GM12878 (cell line): ENCODE measurements around the gene MAP1LC3A. TPM values are rescaled to one million over a fixed set of nuclear protein-coding genes. Genes with fewer than 3 reads are reported as not detected.
A peak's percentile ranks its signal among the peaks of the same experiment; 100 is the strongest.

ENCODE experiments used
- ATAC-seq: fragments of 200-7000 bp; cut with Tn5 transposase; 3 replicates; pipeline ENCODE4 v1.9.1; 2020; ENCODE audit warnings: mild to moderate bottlenecking, moderate library complexity
- BruUV-seq: library from RNA; stranded (reverse); fragments of 400-500 nt; replicated peaks from 2 replicates; lab custom pipeline; 2021; lab: Mats Ljungman, UMichigan
- CTCF ChIA-PET: fragments of 300-600 bp; sonication (Branson Sonifier 250); formaldehyde crosslinking; extraction: SDS; loops from one replicate; lab custom pipeline; 2021; ENCODE audit warnings: inconsistent platforms; lab: Yijun Ruan, JAX
- POLR2A ChIA-PET: fragments of 350-600 bp; formaldehyde crosslinking; extraction: SDS; loops from one replicate; lab custom pipeline; 2021; ENCODE audit warnings: inconsistent platforms; lab: Charles Lee
- RAD21 ChIA-PET: fragments of 300-600 bp; sonication (Branson Sonifier 250); formaldehyde crosslinking; loops from one replicate; lab custom pipeline; 2023; ENCODE audit warnings: antibody characterized with exemption; ENCODE audit not compliant: unreplicated experiment; lab: Charles Lee
- SMC1A ChIA-PET: fragments of 300-600 bp; sonication (Branson Sonifier 250); formaldehyde crosslinking; loops from one replicate; lab custom pipeline; 2023; ENCODE audit not compliant: unreplicated experiment, uncharacterized antibody; lab: Charles Lee
- DNase-seq: peaks from one replicate; pipeline ENCODE4 v3.0.0-alpha.2; 2011; ENCODE audit warnings: low read depth, low spot score
- FAIRE-seq: peaks from 3 replicates; lab custom pipeline; 2011; peaks lifted over from hg19 to GRCh38; lab: Jason Lieb, UNC
- H2AFZ ChIP-seq: 2 replicates; pipeline ENCODE4 v1.6.0; 2011; ENCODE audit warnings: low read depth, low read length, control low read depth; ENCODE audit not compliant: control insufficient read depth
- H3K27ac ChIP-seq: 2 replicates; pipeline ENCODE4 v1.5.1; 2011; ENCODE audit warnings: control low read depth; ENCODE audit not compliant: control insufficient read depth, insufficient read depth
- H3K27me3 ChIP-seq, 2 experiments: replicated peaks in 1 of 2; 2 replicates each; pipeline versions ENCODE4 v1.6.0 to v1.6.1; 2011; ENCODE audit warnings: low read length in 1 of 2; ENCODE audit not compliant: control insufficient read depth in 2 of 2, insufficient read depth in 2 of 2
- H3K36me3 ChIP-seq, 2 experiments: 2 replicates each; pipeline ENCODE4 v1.5.1; 2011; ENCODE audit warnings: low read length in 1 of 2; ENCODE audit not compliant: control insufficient read depth in 2 of 2, insufficient read depth in 2 of 2
- H3K4me1 ChIP-seq: 2 replicates; pipeline ENCODE4 v1.6.1; 2011; ENCODE audit warnings: mild to moderate bottlenecking, low read length, moderate library complexity, mixed read lengths; ENCODE audit not compliant: control insufficient read depth, insufficient read depth
- H3K4me2 ChIP-seq: 2 replicates; pipeline ENCODE4 v1.6.0; 2011; ENCODE audit warnings: control low read depth; ENCODE audit not compliant: control insufficient read depth, insufficient read depth
- H3K4me3 ChIP-seq: fragments of 200-600 bp; sonication (generic); 2 replicates; pipeline ENCODE4 v1.5.1; 2016
- H3K79me2 ChIP-seq: 2 replicates; pipeline ENCODE4 v1.6.0; 2011; ENCODE audit warnings: low read length; ENCODE audit not compliant: control insufficient read depth, insufficient read depth
- H3K9ac ChIP-seq: 2 replicates; pipeline ENCODE4 v1.8.0; 2011; ENCODE audit warnings: low read length, control low read depth, mixed read lengths; ENCODE audit not compliant: control insufficient read depth, insufficient read depth
- H3K9me3 ChIP-seq: replicated peaks from 3 replicates; pipeline ENCODE4 v1.5.1; 2011; ENCODE audit warnings: mild to moderate bottlenecking, low read length; ENCODE audit not compliant: control insufficient read depth, insufficient read depth
- H4K20me1 ChIP-seq: 2 replicates; pipeline ENCODE4 v1.6.0; 2011; ENCODE audit not compliant: control insufficient read depth, insufficient read depth
- ATF7 ChIP-seq: fragments of 450-650 bp; IDR thresholded peaks from 2 replicates; pipeline ENCODE4 v1.6.1; 2016; ENCODE audit warnings: low read depth, mild to moderate bottlenecking
- BACH1 ChIP-seq: fragments of 450-650 bp; IDR thresholded peaks from 2 replicates; pipeline ENCODE4 v1.6.1; 2017; ENCODE audit warnings: mild to moderate bottlenecking, borderline replicate concordance
- CBFB ChIP-seq: IDR thresholded peaks from 2 replicates; pipeline ENCODE4 v1.6.1; 2016; ENCODE audit warnings: antibody characterized with exemption, low read depth
- CEBPB ChIP-seq, 2 experiments: fragments of 150-350 bp in 1 of 2; IDR thresholded peaks; 2 replicates each; pipeline ENCODE4 v1.6.1; 2012 to 2014; ENCODE audit warnings: low read depth in 2 of 2, low read length in 2 of 2, borderline replicate concordance in 1 of 2, inconsistent platforms in 1 of 2
- CHD1 ChIP-seq: IDR thresholded peaks from 2 replicates; pipeline ENCODE4 v1.6.1; 2012; ENCODE audit warnings: low read depth, low read length, improper control_type of control experiment
- CREB1 ChIP-seq: IDR thresholded peaks from 2 replicates; pipeline ENCODE4 v1.6.1; 2012; ENCODE audit warnings: low read depth, mild to moderate bottlenecking, inconsistent platforms
- CTCF ChIP-seq, 3 experiments: IDR thresholded peaks in 2 of 3; conservative IDR thresholded peaks in 1 of 3; 2 replicates each; pipeline ENCODE4 v1.5.1; 2011; ENCODE audit warnings: low read depth in 3 of 3, low read length in 3 of 3, mild to moderate bottlenecking in 3 of 3, control low read depth in 2 of 3, moderate library complexity in 2 of 3, inconsistent platforms in 1 of 3, mixed read lengths in 1 of 3; ENCODE audit not compliant: control insufficient read depth in 2 of 3, insufficient read depth in 1 of 3; ENCODE audit errors: extremely low read depth in 1 of 3
- E2F8 ChIP-seq: fragments of 450-650 bp; IDR thresholded peaks from 2 replicates; pipeline ENCODE4 v1.6.1; 2018; ENCODE audit warnings: mild to moderate bottlenecking, low read depth, moderate library complexity; ENCODE audit not compliant: partially characterized antibody
- EGR1 ChIP-seq, 2 experiments: IDR thresholded peaks; 1 replicate in 1 of 2; 2 replicates in 1 of 2; pipeline ENCODE4 v1.6.1; 2011 to 2012; ENCODE audit warnings: low read depth in 2 of 2, low read length in 2 of 2, borderline replicate concordance in 1 of 2, mild to moderate bottlenecking in 1 of 2, moderate library complexity in 1 of 2
- IRF4 ChIP-seq: IDR thresholded peaks from 2 replicates; pipeline ENCODE4 v1.6.1; 2011; ENCODE audit warnings: low read depth, low read length
- MYB ChIP-seq: fragments of 150-350 bp; IDR thresholded peaks from 2 replicates; pipeline ENCODE4 v1.6.1; 2014; ENCODE audit warnings: mild to moderate bottlenecking, low read depth, low read length, borderline replicate concordance
- NFYB ChIP-seq: IDR thresholded peaks from 2 replicates; pipeline ENCODE4 v1.6.1; 2011; ENCODE audit warnings: low read depth, mild to moderate bottlenecking, low read length, improper control_type of control experiment, moderate library complexity; ENCODE audit not compliant: insufficient read depth
- POLR2A ChIP-seq: IDR thresholded peaks from 2 replicates; pipeline ENCODE4 v1.6.1; 2011; ENCODE audit warnings: low read depth, mild to moderate bottlenecking, low read length
- RAD21 ChIP-seq: IDR thresholded peaks from 2 replicates; pipeline ENCODE4 v1.6.1; 2011; ENCODE audit warnings: mild to moderate bottlenecking, low read depth, low read length, moderate library complexity; ENCODE audit not compliant: insufficient read depth
- RB1 ChIP-seq: fragments of 450-650 bp; formaldehyde crosslinking; IDR thresholded peaks from 2 replicates; pipeline ENCODE4 v1.6.1; 2017; ENCODE audit warnings: mild to moderate bottlenecking, borderline replicate concordance
- RBBP5 ChIP-seq: fragments of 200-600 bp; sonication (generic); conservative IDR thresholded peaks from 2 replicates; pipeline ENCODE4 v1.6.1; 2016
- RCOR1 ChIP-seq: conservative IDR thresholded peaks from 2 replicates; pipeline ENCODE4 v1.6.1; 2012; ENCODE audit warnings: low read depth, low read length, improper control_type of control experiment
- SIN3A ChIP-seq: IDR thresholded peaks from 2 replicates; pipeline ENCODE4 v1.6.1; 2012; ENCODE audit warnings: low read depth, low read length, improper control_type of control experiment
- SMAD5 ChIP-seq: IDR thresholded peaks from 2 replicates; pipeline ENCODE4 v1.6.1; 2016; ENCODE audit warnings: antibody characterized with exemption, low read depth
- TAF1 ChIP-seq: IDR thresholded peaks from 2 replicates; pipeline ENCODE4 v1.6.1; 2011; ENCODE audit warnings: mild to moderate bottlenecking, low read depth, low read length, borderline replicate concordance
- ZNF217 ChIP-seq: fragments of 450-650 bp; IDR thresholded peaks from 2 replicates; pipeline ENCODE4 v1.6.1; 2017; ENCODE audit warnings: antibody characterized with exemption, mild to moderate bottlenecking
- WGBS: methylation state at CpG from one replicate; pipeline ENCODE4 v1.1.6; 2016; ENCODE audit warnings: low lambda C conversion rate; ENCODE audit not compliant: insufficient replicate concordance, insufficient coverage; ENCODE audit errors: missing lambda C conversion rate; 5-methylcytosine and 5-hydroxymethylcytosine counted together
- in situ Hi-C: fragments of 300-500 bp; cut with MboI; formaldehyde crosslinking; loops from 9 replicates; pipeline ENCODE4 v1.14.3; 2018; ENCODE audit warnings: mixed read lengths
- intact Hi-C: fragments of 100-400 bp; cut with micrococcal nuclease; formaldehyde crosslinking; loops from one replicate; pipeline ENCODE4 v1.14.2; 2022; ENCODE audit not compliant: unreplicated experiment
- polyA plus RNA-seq, 11 experiments: library from polyadenylated mRNA; depleted of rRNA in 4 of 11; unstranded in 6 of 11; stranded (reverse) in 5 of 11; fragments of >200 nt; fragmentation: Nextera tagmentation in 4 of 11; fragmentation: Illumina TruSeq in 1 of 11; extraction: Ambion mirVana in 4 of 11; extraction: Trizol in 1 of 11; gene quantifications; 1 replicate in 1 of 11; 2 replicates in 10 of 11; pipeline versions ENCODE4 v1.2.1 to v1.2.3, GENCODE V29; 2011 to 2016; ENCODE audit warnings: inconsistent platforms in 2 of 11, missing spikeins in 2 of 11, low read depth in 1 of 11
- total RNA-seq, 4 experiments: library from RNA; depleted of rRNA in 3 of 4; stranded (reverse); fragments of >200 nt in 3 of 4; fragmentation: Illumina TruSeq in 1 of 4; extraction: Trizol in 1 of 4; gene quantifications; 2 replicates each; pipeline versions ENCODE4 v1.2.1 to v1.2.3, GENCODE V29; 2013 to 2021

The MAP1LC3A gene
- total and polyA plus RNA-seq, 10 of the 15 experiments (the other 5 are each of a cell fraction or from before 2014, with no cell fraction given): 0.27 to 1.2 (median 0.39) TPM; not detected in 4

GRCh38 chr20:34536798-34537394, 21.6 kb upstream of the MAP1LC3A start:
- intact Hi-C loops: loop anchor here (5.0 kb wide), 1 partner anchor 230 kb away; no protein-coding TSS in a partner anchor
- peaks cover 22 to 31% of the 10 kb centered on the region in 2 experiments for H3K36me3 ChIP-seq
- H3K79me2 ChIP-seq: no peaks in the 10 kb centered on the region
- TF ChIP-seq RCOR1 (no peak), CBFB (no peak), RBBP5 (no peak), ATF7 (no peak), NFYB (no peak), SIN3A (no peak), CEBPB (IDR thresholded peaks at IDR 0.05; ENCODE audit: borderline replicate concordance in 1 of 2, low read depth in 2 of 2, low read length in 2 of 2) (no peak), CTCF (IDR thresholded peaks at IDR 0.05 in 2 of 3, conservative IDR thresholded peaks at IDR 0.05 in 1 of 3; ENCODE audit: control insufficient read depth in 2 of 3, extremely low read depth in 1 of 3, insufficient read depth in 1 of 3, low read depth in 3 of 3, low read length in 3 of 3) (peak; percentile 31 to 50 (median 35); a peak in 4 of 6 replicates), CHD1 (no peak), ZNF217 (no peak), EGR1 (IDR thresholded peaks at IDR 0.05; ENCODE audit: borderline replicate concordance in 1 of 2, low read depth in 2 of 2, low read length in 2 of 2) (0 out of 3 replicates have a peak, but pooled peaks of 1 of the 2 experiments have one; percentile 5), SMAD5 (no peak), MYB (no peak), RAD21 (peak; percentile 57), CREB1 (no peak), E2F8 (no peak), TAF1 (no peak), IRF4 (no peak), POLR2A (peak; percentile 47; the same call in 1 of the 2 replicates), RB1 (no peak), BACH1 (no peak)

More at GRCh38 chr20:34536798-34537394, 21.6 kb upstream of the MAP1LC3A start:
- ChIA-PET POLR2A (interaction anchor here (1.1 kb wide), 1 partner anchor 233 kb away, joined by 3 read pairs; no protein-coding TSS in a partner anchor), RAD21 (interaction anchor here (0.6 to 5.7 kb wide), 3 partner anchors 224 to 260 kb away, joined by 3 to 35 read pairs (median 21); no protein-coding TSS in a partner anchor), CTCF (interaction anchor here (1.0 to 5.7 kb wide), 3 partner anchors 44 to 232 kb away, joined by 3 to 68 read pairs (median 11); no protein-coding TSS in a partner anchor), SMC1A (interaction anchor here (0.9 to 5.7 kb wide), 2 partner anchors 170 to 233 kb away, joined by 3 to 50 read pairs; partner anchors contain the start of gene TP53INP2)
- ATAC-seq: peak; percentile 60
- WGBS: 99% methylated on average over 10 of the region's 10 CpGs
- FAIRE-seq: no peak
- Histone ChIP-seq H3K4me2 (no peak overlapping the region), H3K9ac (no peak overlapping the region), H3K27me3 (no peaks in the 10 kb centered on the region), H3K9me3 (no peaks in the 10 kb centered on the region), H3K27ac (no peak overlapping the region), H3K4me1 (peaks cover 4% of the 10 kb centered on the region; the same call in 1 of the 2 replicates), H3K4me3 (no peak overlapping the region), H4K20me1 (no peaks in the 10 kb centered on the region), H2AFZ (no peak overlapping the region)
- BruUV-seq: no TSS peak
- in situ Hi-C loops: loop anchor here (5.0 kb wide), 1 partner anchor 230 kb away; no protein-coding TSS in a partner anchor
- no peak for DNase-seq
